GM19372 (cell line): Measurements from ENCODE around the gene BMPR1B.
A peak's percentile ranks its signal among the peaks of the same experiment; 100 is the strongest.
"Not testable (repeated sequence)": the region's sequence is repeated elsewhere in the genome, so short reads cannot be mapped to it uniquely, and the experiment has no call there.

Experiments
- ATAC-seq: cut with Tn5 transposase; IDR thresholded peaks from one replicate; pipeline ENCODE4 v1.9.1; 2021; ENCODE audit warnings: mild to moderate bottlenecking, low read depth, moderate library complexity; ENCODE audit not compliant: unreplicated experiment

Gene BMPR1B

DNA sequence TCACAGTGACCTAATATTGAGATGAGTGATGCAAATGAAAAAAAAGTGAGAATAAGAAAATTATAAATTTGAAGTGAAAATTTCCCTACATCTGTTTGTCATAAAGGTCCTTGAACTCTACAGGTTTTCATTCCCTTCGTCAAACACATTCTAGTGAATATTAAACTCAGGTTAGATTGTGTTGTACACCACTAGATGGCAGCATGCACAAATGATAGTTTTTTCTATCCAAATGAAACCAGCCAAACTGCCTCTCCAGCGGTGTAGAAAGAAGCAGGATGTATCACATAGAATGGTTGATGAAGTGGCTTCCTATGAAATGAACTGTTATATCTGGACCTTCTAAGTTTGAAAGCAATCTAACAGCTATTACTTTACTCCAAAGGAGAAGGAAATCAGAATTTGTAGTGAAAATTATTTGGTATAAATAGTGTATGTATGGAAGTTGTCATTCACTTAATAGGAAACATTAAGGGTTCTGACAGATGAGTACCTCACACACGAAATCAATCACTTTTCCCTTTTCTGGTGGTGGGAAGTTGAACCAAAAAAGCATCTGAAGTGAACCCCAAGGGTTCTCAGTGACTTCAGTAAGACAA, 408.3 kb downstream of the BMPR1B start:
- peak; percentile 73 for ATAC-seq

DNA sequence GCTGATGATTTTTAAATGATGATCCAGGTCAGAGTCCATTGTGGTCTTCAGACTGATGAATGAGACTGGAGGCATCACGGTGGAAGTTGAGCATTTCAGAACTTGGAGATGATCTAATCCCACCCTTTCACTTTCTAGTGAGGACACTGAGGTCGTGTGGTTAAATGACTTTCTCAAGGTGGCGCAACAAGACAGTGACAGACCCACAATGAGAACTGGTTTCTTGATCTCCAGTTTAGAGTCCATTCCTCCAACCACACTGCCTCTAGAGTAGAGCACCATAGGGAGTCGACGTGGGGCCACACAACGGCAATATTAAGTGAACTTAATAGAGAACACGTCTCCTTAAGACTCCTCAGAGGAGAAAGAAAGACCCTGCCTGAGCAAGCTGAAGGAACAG, 410.1 kb downstream of the BMPR1B start:
- ATAC-seq: no peak

GRCh38 chr4:95170176-95170575, 412.4 kb downstream of the BMPR1B start:
- ATAC-seq: no peak

GRCh38 chr4:95171377-95171776, 413.6 kb downstream of the BMPR1B start:
- not testable (repeated sequence) for ATAC-seq

GRCh38 chr4:95178938-95179337, 421.2 kb downstream of the BMPR1B start:
- ATAC-seq: no peak

DNA sequence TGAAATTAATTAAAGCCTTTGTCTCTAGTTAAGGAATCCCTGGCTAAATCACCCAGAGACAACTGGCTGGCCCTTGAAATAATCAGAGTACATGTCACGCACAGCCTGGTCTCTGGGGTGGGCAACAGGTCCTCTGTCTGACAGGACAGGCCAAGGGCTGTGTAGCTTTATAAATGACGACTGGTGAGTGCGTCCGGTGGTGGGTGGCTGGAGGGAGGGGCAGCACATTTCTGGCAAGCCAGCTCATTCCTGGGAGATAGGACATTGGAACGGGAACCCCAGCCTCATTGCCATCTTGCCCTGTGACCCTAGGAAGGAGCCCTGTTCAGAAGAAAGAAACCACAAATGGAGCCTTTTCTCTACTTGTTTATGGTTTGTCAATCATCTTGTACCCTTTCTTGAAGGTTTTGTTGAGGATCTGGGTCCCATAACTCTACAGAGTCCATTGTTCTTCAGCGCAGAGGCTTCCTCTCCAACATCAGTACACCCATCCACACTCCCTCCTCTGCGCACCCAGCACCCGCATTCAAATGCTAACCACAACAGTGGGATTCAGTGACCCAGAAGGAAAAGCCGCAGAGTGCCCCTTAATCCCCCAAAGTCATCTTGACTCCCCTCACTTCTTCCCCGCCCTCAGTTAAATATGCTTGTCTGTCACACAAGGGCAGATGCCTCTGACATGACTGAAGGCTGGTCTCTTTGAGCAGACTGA, 422.9 kb downstream of the BMPR1B start:
- ATAC-seq: no peak

DNA sequence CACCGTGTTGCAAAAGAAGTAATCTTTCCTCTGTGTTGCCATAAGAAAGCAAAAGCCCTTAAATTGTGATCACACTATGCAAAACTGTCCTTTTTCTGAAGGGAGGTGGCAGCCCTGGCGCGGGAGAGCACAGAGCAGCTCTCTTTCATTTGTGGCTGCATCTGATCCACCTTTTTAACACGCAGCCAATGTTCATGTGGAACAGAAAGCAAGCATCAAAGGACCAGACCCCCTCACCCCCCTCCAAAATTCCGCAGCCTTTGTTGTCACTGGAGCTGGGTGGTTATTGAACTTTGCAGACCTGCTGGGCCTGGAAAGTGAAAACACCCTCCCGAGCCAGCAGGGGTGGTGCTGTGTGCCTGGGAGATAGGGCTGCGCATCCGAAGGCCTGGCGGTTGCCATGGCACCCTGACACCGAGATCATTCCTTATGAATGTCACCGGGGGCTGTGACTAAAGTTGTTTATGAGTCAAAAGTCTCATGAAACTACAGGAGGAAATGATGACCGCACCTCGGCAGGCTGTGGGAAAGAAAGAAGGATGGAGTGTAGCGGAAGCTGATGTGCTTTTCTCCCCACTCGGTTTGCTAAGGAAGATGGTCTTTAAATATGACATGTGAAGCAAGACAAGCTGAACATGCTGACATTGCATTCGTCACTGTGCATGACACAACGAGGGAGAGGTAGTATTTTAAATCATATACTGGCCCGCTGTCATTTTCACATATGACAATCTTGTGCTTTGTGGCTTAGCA, 423.7 kb downstream of the BMPR1B start:
- no peak for ATAC-seq

- no peak for ATAC-seq
These were observed 424.2 kb downstream of the BMPR1B start for GRCh38 chr4:95181996-95182306.

GRCh38 chr4:95183656-95184408, 426.1 kb downstream of the BMPR1B start:
- no peak for ATAC-seq

DNA sequence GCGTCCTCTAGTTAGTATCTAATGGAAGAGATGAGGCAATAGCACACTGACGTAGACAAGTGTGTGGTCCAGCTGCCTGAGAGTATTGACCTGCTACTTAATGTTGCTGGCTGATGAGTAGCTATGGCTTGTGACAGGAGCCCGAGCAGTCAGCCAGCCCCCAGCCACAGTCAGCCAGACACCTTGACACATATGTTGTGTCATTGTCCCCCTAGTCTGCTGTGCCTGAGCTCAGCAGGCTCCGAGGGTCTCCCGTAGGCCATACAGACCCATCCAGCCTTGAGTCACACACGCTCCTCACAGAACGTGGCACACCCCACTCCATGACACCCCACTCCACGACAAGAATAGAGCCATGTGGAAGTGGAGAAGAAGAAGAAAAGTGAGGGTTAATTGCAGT, 428.9 kb downstream of the BMPR1B start:
- ATAC-seq: no peak

DNA sequence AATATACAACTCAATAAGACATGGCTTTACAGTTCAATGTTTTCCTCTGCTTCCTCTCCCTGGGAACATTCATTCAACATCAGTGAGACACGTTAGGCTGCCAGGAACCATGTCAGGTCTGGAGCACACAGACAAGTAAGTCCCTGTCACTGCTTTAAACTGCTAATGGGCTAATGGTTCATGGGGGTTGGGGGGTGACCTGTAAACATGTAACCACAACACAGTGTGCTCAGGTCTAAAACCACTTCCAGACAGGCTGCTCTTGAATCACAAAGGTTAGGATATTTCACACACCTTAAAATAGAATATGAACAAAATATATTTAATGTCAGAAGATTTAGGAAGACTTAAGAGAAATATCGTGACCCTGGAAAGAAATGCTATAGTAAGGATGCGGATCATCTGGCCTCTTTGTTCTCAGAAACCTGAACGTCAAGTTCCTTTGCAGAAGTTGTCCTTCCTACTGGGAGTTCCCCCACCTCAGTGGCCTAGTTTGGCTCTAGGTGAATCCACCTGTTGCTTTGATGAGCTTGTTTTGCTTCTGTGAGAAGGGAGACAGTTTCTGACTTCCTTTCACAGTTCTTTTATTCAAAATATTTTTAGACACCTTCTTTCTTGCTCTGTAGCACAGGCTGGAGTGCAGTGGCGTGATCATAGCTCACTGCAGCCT, 431.1 kb downstream of the BMPR1B start:
- no peak for ATAC-seq

GRCh38 chr4:95190751-95191436, 433.1 kb downstream of the BMPR1B start:
- ATAC-seq: no peak

GRCh38 chr4:95191537-95191936, 433.8 kb downstream of the BMPR1B start:
- ATAC-seq: no peak

DNA sequence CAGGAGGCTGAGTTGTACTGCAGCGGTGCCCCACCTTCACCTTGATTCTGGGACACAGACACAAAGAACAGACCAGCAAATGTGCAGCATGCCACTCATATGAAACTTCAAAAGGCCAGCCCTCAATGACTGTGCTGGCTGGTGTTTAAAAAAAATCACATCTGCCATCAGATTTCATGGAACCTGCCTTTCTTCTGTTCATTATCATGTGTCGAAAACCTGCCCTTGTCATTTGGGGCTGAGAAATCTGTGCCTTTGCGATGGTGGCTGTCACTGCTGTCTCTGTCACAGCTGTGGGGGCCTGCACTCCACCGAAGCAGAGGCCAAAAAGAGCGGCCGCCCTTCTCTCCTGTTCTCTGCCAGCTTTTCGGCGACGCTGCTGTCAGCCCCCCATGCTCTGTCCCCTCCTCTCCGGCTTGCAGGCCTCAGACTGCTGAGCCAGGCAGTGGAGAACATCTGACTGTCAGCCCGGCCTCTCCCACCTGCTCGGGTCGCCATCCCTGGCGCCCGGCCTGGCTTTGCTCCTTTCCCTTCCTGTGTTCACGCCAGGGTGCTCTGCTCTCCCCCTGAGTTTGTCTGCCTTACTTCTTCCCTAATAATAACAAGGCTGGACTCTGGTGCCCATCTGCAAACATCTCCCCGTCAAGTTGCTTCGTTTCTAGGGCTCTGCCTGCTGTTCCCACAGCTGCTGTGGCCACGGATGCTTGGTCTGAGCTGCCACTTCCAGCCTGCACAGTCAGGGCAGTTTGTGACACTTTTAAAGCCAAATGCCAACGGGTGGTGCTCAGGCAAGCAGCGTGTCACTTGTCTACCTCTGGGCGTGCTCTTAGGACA, 435.9 kb downstream of the BMPR1B start:
- no peak for ATAC-seq

DNA sequence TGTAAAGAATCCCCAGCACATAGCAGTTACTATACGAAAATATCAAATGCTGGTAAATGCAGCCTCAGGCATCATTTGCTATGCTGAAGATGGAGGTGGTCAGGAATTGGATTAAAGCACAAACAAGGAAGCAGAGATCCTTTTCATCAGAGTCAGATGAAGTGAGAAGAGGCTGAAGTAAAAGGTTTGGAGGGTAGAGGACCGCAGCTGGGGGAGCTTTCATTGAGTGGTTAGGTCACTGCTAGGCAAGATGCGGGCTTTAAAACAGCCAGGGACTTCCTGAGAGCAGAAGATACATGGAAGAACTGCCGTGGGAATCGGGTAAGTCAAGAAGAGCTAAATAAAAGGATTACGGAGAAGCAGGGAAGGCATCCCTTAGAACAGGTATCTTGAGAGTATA, 439.6 kb downstream of the BMPR1B start:
- no peak for ATAC-seq

DNA sequence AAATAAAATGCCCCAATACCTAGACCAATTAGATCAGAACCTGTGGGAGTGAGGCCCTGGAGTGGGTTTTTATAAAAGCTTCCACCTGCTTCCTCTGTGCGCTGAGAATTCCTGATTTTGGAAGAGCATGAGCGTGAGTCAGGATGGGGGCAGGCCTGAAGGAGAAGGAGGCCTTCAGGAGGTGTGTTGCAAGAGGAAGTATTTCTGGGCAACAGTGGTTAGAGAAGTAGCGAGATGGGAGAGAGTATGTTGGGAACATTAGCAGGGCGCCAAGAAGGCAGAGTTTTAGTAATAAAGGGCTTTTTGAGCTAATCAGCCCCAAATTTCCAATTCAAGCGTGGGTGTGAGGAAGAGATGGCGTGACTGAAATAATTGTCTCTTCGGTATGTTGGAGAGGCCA, 441.2 kb downstream of the BMPR1B start:
- no peak for ATAC-seq

DNA sequence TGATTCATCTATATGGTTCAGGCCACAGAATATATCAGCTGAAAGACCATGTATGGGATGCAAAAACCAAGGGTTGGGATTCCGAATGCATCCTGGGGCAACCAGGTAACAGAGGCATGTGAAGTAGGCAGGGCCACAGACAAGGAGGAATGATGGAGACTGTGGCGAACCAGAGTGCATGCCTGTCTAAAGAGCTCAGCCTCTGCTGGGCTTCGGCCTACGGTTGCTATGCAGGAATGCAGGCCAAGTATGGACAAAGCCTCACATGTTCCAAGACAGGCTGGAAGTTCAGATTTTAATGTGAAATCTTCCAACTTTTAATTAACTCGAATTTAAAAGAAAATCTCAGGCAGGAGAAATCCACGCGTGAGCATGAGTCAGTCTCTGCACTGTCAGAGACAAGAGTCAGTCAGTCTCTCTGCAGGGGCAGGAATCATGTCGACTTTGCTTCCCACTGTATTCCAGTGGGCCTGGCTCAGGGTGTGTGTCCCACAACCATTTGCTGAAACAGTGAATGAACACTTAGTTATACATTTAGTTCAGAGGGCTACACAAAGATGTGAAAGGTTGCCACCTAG, 446.6 kb downstream of the BMPR1B start:
- ATAC-seq: no peak

DNA sequence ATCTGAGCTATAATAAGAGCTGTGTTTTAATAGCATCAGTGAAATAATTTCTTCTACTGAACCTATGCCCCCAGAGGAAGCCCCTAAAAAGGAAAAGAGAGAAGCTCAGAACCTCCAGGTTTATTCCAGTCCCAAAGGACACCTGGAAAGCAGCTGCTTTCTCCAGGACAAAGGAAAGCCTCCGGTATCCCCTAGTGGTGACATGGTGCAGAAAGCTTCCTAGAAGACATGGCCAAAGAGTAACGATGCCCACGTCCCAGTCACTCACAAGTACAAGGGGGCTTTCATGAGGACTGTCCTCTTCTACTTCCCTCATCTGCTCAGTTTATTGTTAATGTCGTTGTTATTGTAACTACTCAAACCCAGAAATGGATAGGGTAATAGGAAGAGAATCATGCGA, 447.1 kb downstream of the BMPR1B start:
- ATAC-seq: no peak
